NCI-H1436 (cell line): ENCODE measurements around the gene RRN3.
"Not testable (repeated sequence)": the region's sequence is repeated elsewhere in the genome, so short reads cannot be mapped to it uniquely, and the experiment has no call there.

Source experiments
- DNase-seq: peaks from one replicate; lab custom pipeline; 2025; lab: John Stamatoyannopoulos, UW

RRN3 gene

GRCh38 chr16:15027503-15028344 lies 66.3 kb downstream of the RRN3 start:
- DNase-seq, result not testable (repeated sequence)

DNA sequence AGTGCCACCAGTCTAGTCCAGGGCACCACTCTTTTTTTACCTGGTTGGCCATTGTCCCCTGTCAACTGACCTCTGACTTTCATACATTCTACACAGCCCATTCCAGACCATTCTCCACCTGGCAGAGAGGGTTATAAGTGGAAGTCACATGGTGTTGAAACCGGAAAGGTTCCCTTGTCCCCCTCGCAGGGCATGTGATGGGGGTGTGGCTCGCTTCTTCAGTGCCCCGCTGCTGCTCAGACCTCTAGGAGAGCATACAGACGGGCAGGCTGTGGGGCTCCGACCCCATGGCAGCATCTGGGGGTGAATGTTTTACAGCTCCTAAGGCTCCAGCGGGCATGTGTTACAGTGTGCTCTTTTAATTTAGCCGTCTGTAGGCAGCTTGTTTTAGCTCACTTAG lies 67.0 kb downstream of the RRN3 start:
- DNase-seq, result not testable (repeated sequence)

GRCh38 chr16:15025234-15025951 lies 68.7 kb downstream of the RRN3 start:
- DNase-seq, result not testable (repeated sequence)

DNA sequence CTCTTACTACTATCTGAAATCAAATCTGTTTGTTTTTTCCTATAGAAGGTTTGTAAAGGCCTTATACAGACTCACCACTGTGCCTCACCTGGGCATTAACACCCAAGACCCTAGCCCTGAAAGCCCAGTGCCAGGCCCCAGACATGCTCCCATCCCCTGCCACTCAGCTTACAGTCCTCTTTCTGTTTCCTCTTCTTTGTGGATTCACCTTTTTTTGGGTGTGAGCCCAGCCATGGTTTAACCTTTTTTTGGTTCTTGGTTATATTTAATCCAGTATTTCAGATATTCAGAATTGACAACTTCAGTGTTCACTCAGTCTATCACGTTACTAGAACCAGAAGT lies 69.2 kb downstream of the RRN3 start:
- not testable (repeated sequence) for DNase-seq

- DNase-seq, result not testable (repeated sequence)
Observed at GRCh38 chr16:15023381-15024077, 70.5 kb downstream of the RRN3 start.

DNA sequence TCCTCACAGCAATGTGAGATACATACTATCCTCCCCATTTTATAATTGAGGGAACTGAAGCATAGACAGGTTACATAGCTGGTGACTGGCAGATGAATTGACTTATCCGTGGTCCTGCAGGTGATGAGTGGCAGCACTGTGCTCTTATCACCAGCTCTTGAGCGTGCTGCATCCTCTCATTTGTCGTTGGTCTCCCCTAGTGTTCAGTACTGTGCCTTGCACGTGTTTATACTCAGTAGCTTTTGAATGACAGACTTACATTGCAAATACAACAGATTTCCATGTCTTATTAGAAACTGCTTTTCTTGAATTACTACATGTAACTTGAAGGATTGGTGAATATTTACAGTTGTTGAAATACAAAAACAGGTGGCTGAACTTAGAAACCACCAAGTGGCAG lies 71.9 kb downstream of the RRN3 start:
- peak; percentile 42 for DNase-seq

GRCh38 chr16:15021429-15021828 lies 72.6 kb downstream of the RRN3 start:
- DNase-seq, result not testable (repeated sequence)

DNA sequence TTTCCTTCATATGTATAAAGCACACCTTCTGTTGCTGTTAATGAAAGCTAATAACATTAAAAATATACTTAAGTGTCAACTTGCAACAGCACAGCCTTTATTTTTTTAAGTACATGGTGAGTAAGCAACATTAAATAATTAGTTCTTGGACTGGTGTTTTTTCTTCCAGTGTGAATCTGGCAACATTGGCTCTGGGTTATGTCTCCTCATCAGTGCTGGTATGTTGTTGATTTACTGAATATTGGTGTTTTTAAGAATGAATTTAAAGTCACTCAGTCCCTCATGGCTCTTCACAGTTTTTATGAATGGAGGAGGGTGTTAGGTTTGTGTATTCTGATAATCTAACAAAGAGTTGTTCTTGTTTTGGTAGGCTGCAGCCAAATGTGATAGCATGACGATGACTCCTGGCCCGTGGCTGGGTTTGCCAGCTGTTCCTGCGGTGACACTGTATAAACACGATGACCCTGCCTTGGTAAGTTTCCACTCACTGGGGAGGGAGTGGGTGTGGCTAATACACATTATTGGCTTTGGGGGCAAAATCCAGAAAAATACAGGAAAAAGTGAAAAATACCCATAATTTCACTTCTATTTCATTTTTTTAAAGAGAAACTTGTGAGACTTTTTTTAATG lies 77.0 kb downstream of the RRN3 start:
- DNase-seq, result not testable (repeated sequence)

- not testable (repeated sequence) for DNase-seq
Observed at GRCh38 chr16:15016354-15016753, 77.7 kb downstream of the RRN3 start.

- DNase-seq, result not testable (repeated sequence)
Observed at GRCh38 chr16:15015671-15016070, 78.4 kb downstream of the RRN3 start.

DNA sequence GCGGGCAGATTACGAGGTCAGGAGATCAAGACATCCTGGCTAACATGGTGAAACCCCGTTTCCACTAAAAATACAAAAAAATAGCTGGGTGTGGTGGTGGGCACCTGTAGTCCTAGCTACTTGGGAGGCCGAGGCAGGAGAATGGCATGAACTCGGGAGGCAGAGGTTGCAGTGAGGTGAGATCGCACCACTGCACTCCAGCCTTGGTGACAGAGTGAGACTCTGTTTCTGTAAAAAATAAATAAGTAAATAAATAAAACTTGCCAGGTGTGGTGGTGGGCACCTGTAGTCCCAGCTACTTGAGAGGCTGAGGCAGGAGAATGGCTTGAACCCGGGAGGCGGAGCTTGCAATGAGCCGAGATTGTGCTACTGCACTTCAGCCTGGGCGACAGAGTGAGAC lies 81.1 kb downstream of the RRN3 start:
- DNase-seq, result not testable (repeated sequence)
